Spinal cord (tissue), 10 donors: ENCODE measurements around the gene SCN9A. TPM values are rescaled to one million over a fixed set of nuclear protein-coding genes. Genes with fewer than 3 reads are reported as not detected.
"Not testable (repeated sequence)": the region's sequence is repeated elsewhere in the genome, so short reads cannot be mapped to it uniquely, and the experiment has no call there.

Experiments
- DNase-seq, 6 donors: peaks; one replicate each; pipeline versions ENCODE4 v3.0.0 to v3.0.0-alpha.2; 2013 to 2015; ENCODE audit warnings: low spot score in 6 of 6, low read depth in 4 of 6
- H3K27ac ChIP-seq: one replicate; pipeline ENCODE4 v1.5.1; 2013; ENCODE audit warnings: low read depth, low read length, control low read depth
- H3K27me3 ChIP-seq: one replicate; pipeline ENCODE4 v1.6.1; 2013; ENCODE audit warnings: low read length; ENCODE audit not compliant: control insufficient read depth, insufficient read depth
- H3K36me3 ChIP-seq: one replicate; pipeline ENCODE4 v1.6.1; 2013; ENCODE audit warnings: low read length; ENCODE audit not compliant: control insufficient read depth, insufficient read depth
- H3K4me1 ChIP-seq: one replicate; pipeline ENCODE4 v1.6.1; 2013; ENCODE audit warnings: low read length; ENCODE audit not compliant: control insufficient read depth, insufficient read depth
- H3K4me3 ChIP-seq: one replicate; pipeline ENCODE4 v1.5.1; 2013; ENCODE audit warnings: low read depth, low read length, control low read depth
- H3K9me3 ChIP-seq: one replicate; pipeline ENCODE4 v1.6.1; 2013; ENCODE audit warnings: low read length; ENCODE audit not compliant: control insufficient read depth, insufficient read depth
- WGBS: methylation state at CpG from one replicate; pipeline ENCODE4 v1.1.5; 2013; ENCODE audit warnings: missing lambda C conversion rate; ENCODE audit not compliant: insufficient coverage; 5-methylcytosine and 5-hydroxymethylcytosine counted together
- long read RNA-seq, 4 donors: transcript quantifications; one replicate each; lab custom pipeline, GENCODE V29; 2026
- polyA plus RNA-seq, 2 donors: library from polyadenylated mRNA; unstranded; fragments of 120-200 nt; gene quantifications; one replicate each; pipeline ENCODE4 v1.2.1, GENCODE V29; 2013; ENCODE audit not compliant: insufficient read length in 2 of 2
- total RNA-seq, 2 donors: library from RNA; depleted of rRNA in 1 of 2; stranded (reverse); fragments of 120-200 nt in 1 of 2; fragments of >200 nt in 1 of 2; gene quantifications; one replicate each; pipeline versions ENCODE4 v1.2.3 to v1.2.4, GENCODE V29; 2013 to 2014
- donor health status: healthy.

Gene SCN9A
- total RNA-seq (10 to 100 TPM; 18.6 to 94.9 TPM), polyA plus RNA-seq (10 to 100 TPM; 17.6 to 17.9 TPM)
- long read RNA-seq, donor 1, partial matches to known transcripts, result 0 of 3 reads
- long read RNA-seq, donor 1, other reads (novel, unspliced or antisense), result 0 of 3 reads
- long read RNA-seq, donor 2, result 0 reads
- long read RNA-seq, donor 3, partial matches to known transcripts, result 0 of 1 reads
- long read RNA-seq, donor 3, other reads (novel, unspliced or antisense), result 0 of 1 reads
- long read RNA-seq, donor 4, partial matches to known transcripts, result 362 of 362 reads
- long read RNA-seq, donor 4, other reads (novel, unspliced or antisense), result 0 of 362 reads

DNA sequence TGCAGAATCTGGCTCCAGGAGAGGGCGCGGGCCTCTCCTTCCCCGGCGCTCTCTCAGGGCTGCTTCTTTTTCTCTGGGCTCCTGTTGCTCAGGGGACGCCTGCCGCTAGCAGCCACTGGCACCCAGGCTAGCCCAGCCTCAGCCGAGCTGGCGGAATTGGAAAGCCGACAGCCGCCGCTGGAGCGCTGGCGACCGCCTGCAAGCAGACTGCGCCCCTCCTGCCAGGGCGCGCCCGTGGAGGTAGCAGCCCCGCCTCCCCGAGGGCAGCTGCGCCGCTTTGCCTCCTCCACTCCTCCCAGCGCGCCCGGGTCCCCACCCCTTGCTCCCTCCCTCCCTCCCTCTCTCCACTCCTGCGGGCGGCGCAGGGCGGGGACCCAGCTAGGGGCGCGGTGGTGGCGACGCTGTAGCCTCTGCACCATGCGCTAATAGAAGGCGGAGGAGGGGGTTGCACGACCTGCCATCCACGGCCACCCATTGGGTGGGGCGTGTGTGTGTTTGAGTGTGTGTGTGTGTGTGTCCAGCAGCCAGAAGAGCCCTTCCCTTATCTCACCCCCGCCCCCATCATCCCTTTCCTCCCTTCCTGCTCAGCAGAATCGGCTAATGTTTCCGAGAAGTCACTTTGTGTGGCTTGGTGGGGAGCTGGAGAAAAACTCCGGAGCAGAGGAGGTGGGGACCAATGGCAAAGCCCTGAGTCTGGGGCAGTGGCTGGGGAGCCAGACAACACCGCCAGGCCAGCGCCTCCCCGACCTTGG, at the start of gene SCN9A:
TSS of gene SCN9A (minus strand) at position 209 of the 752 bp plus-strand sequence. CDS start 64,188 bp downstream, outside the sequence.
- 0% methylated on average over 26 of the region's 45 CpGs for whole genome bisulfite sequencing
- peak; percentile 50 to 93 (median 60) for DNase-seq
- Histone ChIP-seq H3K27ac (peak within 1 kb of the TSS; percentile 76), H3K9me3 (no peaks in the 10 kb centered on the region), H3K36me3 (no peaks in the 10 kb centered on the region), H3K4me3 (peak within 1 kb of the TSS; percentile 88), H3K27me3 (no peaks in the 10 kb centered on the region), H3K4me1 (peaks cover 10% of the 10 kb centered on the region)

GRCh38 chr2:166424841-166425240, 49.1 kb upstream of the SCN9A start:
- H3K27ac ChIP-seq, result no peak overlapping the region
- H3K27me3 ChIP-seq, result no peaks in the 10 kb centered on the region
- 100% methylated on average over 2 of the region's 5 CpGs for WGBS
- no peak for DNase-seq
- no peaks in the 10 kb centered on the region for H3K9me3 ChIP-seq
- H3K4me1 ChIP-seq, result no peaks in the 10 kb centered on the region
- H3K36me3 ChIP-seq, result no peaks in the 10 kb centered on the region
- no peak overlapping the region for H3K4me3 ChIP-seq

GRCh38 chr2:166419616-166419934, 43.8 kb upstream of the SCN9A start:
- no peak overlapping the region for H3K4me3 ChIP-seq
- no peaks in the 10 kb centered on the region for H3K4me1 ChIP-seq
- no peaks in the 10 kb centered on the region for H3K9me3 ChIP-seq
- no peaks in the 10 kb centered on the region for H3K27me3 ChIP-seq
- peak in 5 of 6 donors; percentile 7 to 88 (median 35) for DNase-seq
- no peaks in the 10 kb centered on the region for H3K36me3 ChIP-seq
- WGBS, result 50% methylated on average over 1 of the region's 2 CpGs
- no peak overlapping the region for H3K27ac ChIP-seq

DNA sequence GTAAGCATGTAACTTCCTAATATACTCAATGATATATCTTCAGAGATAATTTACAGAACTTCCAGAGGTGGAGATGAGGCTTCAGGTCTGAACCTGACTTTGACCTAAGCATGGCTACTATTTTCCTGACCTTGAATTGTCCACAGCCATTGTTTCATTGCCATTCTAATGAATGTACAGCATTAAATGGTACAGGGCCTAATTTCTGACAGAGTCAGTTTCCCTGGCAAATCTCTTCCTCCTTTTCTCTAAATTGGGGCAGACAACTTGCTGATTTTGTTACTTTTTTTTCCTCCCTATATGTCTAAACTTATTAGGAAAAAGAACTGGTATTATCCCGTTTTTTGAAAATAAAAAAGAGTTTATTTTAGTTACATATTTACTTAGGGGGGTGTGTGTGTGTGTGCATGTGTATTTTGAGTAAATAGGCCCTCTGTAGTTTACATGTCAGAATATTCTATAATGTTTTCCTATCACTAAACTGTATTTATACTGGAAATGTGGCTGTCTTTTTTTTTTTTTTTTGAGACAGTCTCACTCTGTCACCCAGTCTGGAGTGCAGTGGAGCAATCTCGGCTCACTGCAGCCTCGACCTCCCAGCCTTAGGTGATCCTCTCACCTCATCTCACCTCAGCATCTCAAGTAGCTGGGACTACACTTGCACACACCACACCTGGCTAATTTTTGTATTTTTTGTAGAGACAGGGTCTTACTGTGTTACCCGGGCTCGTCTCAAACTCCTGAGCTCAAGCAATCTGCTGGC, 43.3 kb upstream of the SCN9A start:
- no peaks in the 10 kb centered on the region for H3K4me1 ChIP-seq
- no peaks in the 10 kb centered on the region for H3K9me3 ChIP-seq
- no CpG with 5 or more reads among the region's 5 CpGs for WGBS
- no peak overlapping the region for H3K4me3 ChIP-seq
- no peaks in the 10 kb centered on the region for H3K27me3 ChIP-seq
- DNase-seq, result no peak
- no peaks in the 10 kb centered on the region for H3K36me3 ChIP-seq
- no peak overlapping the region for H3K27ac ChIP-seq

DNA sequence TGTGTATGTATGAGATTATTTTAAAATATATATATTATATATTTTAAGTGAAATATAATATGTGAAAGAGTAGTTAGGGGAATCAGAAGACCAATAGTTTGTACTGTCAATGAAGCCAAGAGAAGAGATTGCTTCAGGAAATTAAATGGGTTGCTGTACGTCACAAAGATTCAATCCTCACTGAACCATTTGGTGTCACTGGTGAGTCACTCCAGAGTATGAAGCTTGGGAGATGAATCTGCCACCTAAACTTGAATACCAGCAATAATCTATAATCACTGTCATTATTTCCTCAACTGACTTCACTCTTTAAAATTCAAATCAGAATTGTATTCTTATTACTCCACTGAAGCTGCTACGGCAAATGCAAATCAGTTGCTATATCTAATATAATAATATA, 41.9 kb upstream of the SCN9A start:
- H3K9me3 ChIP-seq, result no peaks in the 10 kb centered on the region
- no peaks in the 10 kb centered on the region for H3K36me3 ChIP-seq
- H3K4me3 ChIP-seq, result no peak overlapping the region
- H3K27ac ChIP-seq, result no peak overlapping the region
- DNase-seq, result peak in 2 of 6 donors; percentile 35 to 48
- WGBS, result no CpG with 5 or more reads among the region's 2 CpGs
- H3K27me3 ChIP-seq, result no peaks in the 10 kb centered on the region
- no peaks in the 10 kb centered on the region for H3K4me1 ChIP-seq

DNA sequence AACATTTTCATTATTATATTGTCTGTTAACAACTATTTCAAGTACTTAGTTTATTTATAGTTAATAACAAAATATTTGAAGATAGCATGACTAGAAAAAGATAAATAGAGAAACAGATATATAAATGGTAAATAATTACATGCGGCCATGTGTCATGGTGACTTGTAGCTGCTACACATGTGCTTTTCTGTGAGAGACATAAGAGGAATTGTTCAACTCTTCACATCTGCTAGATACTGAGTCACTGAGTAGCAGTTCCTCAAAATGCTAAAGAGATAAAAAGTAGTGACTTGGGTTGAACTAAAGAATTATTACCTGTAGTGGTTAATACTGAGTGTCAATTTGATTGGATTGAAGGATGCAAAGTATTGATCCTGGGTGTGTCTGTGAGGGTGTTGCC, 37.5 kb upstream of the SCN9A start:
- WGBS, result no CpG with 5 or more reads among the region's 1 CpG
- H3K9me3 ChIP-seq, result no peaks in the 10 kb centered on the region
- no peak for DNase-seq
- no peak overlapping the region for H3K4me3 ChIP-seq
- H3K4me1 ChIP-seq, result no peaks in the 10 kb centered on the region
- H3K36me3 ChIP-seq, result no peaks in the 10 kb centered on the region
- no peaks in the 10 kb centered on the region for H3K27me3 ChIP-seq
- H3K27ac ChIP-seq, result no peak overlapping the region

DNA sequence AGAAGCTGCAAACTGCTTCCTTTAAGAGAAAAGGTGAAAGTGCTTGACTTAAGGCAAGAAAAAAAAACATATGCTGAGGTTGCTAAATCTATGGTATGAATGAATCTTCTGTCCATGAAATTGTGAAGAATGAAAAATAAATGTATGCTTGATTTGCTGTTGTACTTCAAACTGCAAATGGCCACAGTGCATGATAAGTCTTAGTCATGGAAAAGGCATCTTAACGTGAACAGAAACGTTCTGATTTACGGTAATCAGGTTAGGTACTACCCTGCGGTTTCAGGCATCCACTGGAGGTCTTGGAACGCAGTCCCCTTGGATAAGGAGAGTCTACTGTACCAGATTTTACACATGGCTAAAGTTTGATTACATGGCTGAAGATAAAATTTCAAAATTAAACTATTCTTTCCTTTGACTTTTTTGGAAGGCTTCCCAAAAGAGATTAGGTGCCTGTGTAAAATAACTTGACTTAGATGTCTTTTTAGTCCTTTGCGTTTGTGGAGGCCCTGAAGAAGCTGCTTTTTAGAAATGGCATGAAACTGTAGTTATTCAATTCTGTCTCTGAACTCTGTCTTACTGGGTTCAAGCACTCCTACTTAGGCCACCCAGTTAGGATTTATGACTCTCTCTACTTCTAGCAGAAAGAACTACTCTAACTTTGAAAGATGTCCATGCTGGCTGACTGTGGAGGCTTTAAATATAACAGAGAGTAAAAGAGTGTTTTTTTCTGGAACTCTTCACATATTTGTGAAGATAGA, 35.9 kb upstream of the SCN9A start:
- DNase-seq, result no peak
- H3K9me3 ChIP-seq, result no peaks in the 10 kb centered on the region
- H3K36me3 ChIP-seq, result no peaks in the 10 kb centered on the region
- no peaks in the 10 kb centered on the region for H3K4me1 ChIP-seq
- H3K27ac ChIP-seq, result no peak overlapping the region
- H3K27me3 ChIP-seq, result no peaks in the 10 kb centered on the region
- no peak overlapping the region for H3K4me3 ChIP-seq
- WGBS, result 69% methylated on average over 3 of the region's 6 CpGs

DNA sequence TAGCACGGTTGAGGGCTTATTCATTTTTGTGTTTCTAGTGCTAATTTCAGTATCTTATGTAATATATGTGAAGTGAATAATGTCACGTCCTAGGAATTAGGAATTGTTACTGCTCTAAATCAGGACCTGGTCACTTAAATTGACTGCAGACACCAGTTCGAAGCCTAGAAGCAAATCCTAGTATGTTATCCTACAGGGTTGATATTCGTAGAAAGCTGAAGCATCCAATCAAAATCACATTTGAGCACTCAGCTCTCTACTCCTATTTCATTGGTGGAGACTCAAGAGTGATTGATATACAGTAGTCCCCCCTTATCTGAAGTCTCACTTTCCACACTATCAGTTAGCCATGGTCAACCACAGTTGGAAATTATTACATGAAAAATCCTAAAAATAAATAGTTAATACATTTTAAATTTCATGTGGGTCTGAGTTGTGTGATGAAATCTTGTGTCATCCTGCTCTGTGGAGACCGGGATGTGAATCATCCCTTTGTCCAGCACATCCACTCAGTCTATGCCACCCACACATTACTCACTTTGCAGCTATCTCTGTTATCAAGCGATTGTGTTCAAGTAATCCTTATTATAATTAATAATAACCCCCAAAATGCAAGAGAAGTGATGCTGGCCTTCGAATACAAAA, 35.2 kb upstream of the SCN9A start:
- no peak overlapping the region for H3K27ac ChIP-seq
- H3K27me3 ChIP-seq, result no peaks in the 10 kb centered on the region
- no peak for DNase-seq
- H3K4me3 ChIP-seq, result no peak overlapping the region
- H3K4me1 ChIP-seq, result no peaks in the 10 kb centered on the region
- no peaks in the 10 kb centered on the region for H3K9me3 ChIP-seq
- WGBS, result no CpG with 5 or more reads among the region's 7 CpGs
- H3K36me3 ChIP-seq, result no peaks in the 10 kb centered on the region

DNA sequence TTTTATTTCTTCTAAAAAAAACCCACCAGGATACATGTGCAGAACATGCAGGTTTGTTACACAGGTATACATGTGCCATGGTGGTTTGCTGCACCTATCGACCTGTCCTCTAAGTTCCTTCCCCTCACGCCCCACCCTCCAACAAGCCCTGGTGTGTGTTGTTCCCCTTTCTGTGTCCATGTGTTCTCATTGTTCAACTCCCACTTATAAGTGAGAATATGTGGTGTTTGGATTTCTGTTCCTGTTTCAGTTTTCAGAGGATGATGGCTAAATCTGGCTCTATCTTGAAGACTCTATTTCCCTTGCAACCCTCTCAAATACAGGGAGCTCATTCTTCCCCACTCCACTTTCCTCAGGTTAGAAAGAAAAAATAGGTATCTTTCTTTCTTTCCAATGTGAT, 32.0 kb upstream of the SCN9A start:
- not testable (repeated sequence) for H3K9me3 ChIP-seq, H3K27ac ChIP-seq, H3K4me1 ChIP-seq, DNase-seq, H3K4me3 ChIP-seq, H3K27me3 ChIP-seq, H3K36me3 ChIP-seq
- WGBS, result no CpG with 5 or more reads among the region's 2 CpGs
